Activated CD8-positive, alpha-beta memory T cell treated with anti-CD3 and anti-CD28 coated beads for 4 hours (primary cell): Measurements from ENCODE around the gene MET.
"Not testable (repeated sequence)": the region's sequence is repeated elsewhere in the genome, so short reads cannot be mapped to it uniquely, and the experiment has no call there.

ENCODE experiments used
- DNase-seq, 2 donors: peaks; one replicate each; pipeline ENCODE4 v3.0.0-alpha.2; 2020; ENCODE audit warnings: low read depth in 2 of 2

MET gene

DNA sequence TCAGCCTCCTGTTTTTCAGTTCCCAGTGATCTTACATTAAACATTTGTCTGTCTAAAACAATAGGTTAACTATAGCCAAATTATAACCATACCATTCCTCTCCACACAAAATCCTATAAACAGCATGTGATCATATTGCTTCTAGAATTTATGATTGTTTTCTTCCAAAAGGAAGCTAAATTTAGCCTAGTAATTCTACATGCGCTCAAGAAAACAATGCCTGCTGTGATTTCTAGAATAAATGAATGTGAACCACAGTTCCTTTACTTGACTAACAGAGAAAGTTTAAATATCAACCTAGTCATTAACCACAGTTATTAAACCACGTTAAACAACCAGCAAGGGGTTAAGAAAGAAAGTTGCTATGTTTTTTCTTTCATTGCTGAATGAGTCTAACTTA lies 26.4 kb downstream of the MET start:
- no peak for DNase-seq

DNA sequence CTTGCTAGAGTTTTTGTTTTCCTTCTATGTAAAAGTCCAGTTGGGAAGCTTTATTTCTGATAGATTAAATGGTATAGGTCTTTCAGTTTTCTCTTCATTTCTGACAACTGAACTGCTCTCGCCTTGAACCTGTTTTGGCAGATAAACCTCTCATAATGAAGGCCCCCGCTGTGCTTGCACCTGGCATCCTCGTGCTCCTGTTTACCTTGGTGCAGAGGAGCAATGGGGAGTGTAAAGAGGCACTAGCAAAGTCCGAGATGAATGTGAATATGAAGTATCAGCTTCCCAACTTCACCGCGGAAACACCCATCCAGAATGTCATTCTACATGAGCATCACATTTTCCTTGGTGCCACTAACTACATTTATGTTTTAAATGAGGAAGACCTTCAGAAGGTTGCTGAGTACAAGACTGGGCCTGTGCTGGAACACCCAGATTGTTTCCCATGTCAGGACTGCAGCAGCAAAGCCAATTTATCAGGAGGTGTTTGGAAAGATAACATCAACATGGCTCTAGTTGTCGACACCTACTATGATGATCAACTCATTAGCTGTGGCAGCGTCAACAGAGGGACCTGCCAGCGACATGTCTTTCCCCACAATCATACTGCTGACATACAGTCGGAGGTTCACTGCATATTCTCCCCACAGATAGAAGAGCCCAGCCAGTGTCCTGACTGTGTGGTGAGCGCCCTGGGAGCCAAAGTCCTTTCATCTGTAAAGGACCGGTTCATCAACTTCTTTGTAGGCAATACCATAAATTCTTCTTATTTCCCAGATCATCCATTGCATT lies 27.1 kb downstream of the MET start:
- DNase-seq = no peak

- no peak for DNase-seq
These were observed 27.7 kb downstream of the MET start for GRCh38 chr7:116699722-116700120.

DNA sequence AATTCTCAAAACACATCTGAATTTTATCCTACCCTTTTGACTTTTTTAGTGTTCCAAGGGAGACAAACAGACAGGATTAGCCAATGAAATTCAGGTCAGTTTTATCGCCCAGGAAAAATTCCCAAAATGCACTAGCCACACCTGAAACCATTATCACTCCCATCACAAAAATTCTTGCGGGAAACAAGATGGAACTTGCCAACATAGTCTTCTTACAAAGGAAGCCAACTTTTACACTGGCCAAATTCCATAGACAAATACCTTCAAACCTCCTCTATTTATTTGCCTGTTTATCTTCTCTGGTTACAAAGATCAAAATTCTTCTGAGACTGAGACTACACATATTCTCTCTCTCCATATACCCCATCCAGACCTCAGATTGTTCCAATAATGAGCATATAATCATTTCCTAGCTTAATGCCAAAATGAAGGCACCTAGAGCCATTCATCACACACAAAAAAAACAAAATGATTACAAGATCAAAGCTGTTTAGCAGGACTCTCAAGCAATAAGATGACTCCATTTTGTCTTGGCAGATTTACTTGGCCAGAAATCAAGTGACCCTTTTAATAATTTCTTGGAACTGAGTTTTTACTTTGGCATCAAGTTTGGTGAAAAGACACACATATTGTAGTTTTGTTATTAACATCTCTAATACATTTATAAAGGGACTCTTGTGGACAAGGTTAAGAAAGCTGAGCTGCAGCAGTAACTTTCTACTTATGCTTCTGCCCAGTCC lies 30.2 kb downstream of the MET start:
- no peak for DNase-seq

- no peak for DNase-seq
These were observed 32.7 kb downstream of the MET start for GRCh38 chr7:116704650-116705228.

GRCh38 chr7:116705419-116705818 lies 33.4 kb downstream of the MET start:
- DNase-seq = no peak

GRCh38 chr7:116706668-116707126 lies 34.7 kb downstream of the MET start:
- no peak for DNase-seq

GRCh38 chr7:116707289-116707688 lies 35.3 kb downstream of the MET start:
- no peak for DNase-seq

DNA sequence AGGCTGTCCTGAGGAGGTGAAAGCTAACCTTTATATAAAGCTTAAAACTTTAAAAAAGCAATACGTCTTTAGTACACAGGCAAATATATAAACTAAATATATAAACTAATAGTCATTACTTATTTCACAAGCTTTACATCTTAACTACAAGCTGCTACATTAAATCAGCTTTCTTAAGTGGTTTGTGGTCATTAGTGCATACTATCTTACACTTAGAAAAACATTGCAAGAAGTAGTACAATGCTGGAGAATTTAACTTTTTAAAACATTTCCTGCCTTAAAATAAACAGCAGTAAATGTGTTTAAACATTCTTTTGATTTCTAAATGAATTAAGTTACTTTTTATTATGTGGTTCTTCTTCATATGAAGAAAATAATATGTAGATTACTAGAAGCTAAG lies 36.3 kb downstream of the MET start:
- no peak for DNase-seq

- no peak for DNase-seq
These were observed 36.9 kb downstream of the MET start for GRCh38 chr7:116708861-116709260.

DNA sequence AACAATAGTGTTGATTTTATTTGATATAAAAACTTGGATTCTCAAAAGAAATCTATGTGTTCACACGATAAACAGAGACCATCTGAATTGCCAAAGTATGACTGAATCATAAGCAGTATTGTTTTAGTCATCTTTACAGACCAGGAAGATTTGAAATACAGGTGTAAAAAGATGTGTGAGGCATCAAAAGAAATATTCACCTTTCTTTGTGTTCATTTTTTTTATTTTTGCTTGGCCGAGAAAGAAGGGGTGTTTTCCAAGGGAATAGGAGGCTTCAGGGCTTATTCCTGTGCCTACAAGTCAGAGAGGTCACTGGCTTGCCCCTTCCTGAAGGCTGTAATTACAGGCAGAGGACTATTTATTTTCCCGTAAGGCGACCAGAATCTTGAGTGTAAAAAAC lies 37.3 kb downstream of the MET start:
- DNase-seq = no peak

DNA sequence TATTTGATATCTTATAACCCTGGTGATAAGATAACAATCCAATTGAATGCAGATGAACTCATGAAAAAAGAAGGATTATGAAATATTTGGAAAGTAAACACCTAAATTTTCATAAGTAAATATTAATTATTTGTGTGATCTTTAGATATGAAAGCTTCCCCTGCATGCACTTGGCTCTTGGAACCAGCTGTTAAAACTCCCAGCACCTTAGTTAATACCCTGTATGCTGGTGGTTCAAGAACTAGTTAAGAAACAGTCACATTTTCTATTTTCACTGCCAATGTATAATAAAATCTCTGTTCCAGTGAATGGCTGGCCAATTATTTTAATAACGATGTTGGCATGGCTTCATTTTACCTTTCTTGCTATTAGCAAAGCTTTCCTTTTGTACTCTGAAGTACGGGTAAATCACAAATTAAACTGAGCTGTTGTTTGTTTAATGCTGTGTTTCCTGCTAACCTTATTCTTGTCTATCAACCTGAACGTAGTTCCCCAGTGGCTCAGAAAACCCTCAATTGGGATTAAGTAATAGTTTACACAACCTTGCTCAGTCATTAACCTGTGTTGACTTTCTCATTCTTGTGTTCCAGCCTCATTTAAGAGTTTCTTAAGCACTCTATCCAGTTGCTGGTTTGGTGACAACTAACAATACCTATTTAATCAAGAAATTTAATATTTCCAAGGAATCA lies 38.9 kb downstream of the MET start:
- DNase-seq = no peak

DNA sequence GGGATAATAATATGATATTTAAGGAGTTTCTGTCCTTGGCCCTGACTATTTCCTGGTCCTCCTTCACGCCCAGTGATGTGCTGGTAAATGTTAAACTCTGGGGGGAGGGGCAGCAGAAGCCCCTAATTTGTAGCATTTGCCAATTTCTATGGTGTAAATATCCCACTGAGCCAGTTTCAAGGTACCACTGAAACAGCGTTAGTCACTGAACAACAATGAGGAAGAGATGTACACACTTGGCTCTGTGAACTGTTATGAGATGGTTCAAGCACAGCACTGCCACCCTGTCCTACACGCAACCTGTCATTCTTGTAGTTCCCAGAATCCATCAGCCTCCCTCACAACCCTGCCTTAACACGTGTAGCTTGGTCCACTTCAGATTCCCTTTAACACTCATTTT lies 39.8 kb downstream of the MET start:
- no peak for DNase-seq

- DNase-seq = no peak
These were observed 41.5 kb downstream of the MET start for GRCh38 chr7:116713500-116713899.

- DNase-seq = no peak
These were observed 41.9 kb downstream of the MET start for GRCh38 chr7:116713918-116714317.

GRCh38 chr7:116715077-116715476 lies 43.1 kb downstream of the MET start:
- no peak for DNase-seq

- no peak for DNase-seq
These were observed 45.1 kb downstream of the MET start for GRCh38 chr7:116717137-116717536.

DNA sequence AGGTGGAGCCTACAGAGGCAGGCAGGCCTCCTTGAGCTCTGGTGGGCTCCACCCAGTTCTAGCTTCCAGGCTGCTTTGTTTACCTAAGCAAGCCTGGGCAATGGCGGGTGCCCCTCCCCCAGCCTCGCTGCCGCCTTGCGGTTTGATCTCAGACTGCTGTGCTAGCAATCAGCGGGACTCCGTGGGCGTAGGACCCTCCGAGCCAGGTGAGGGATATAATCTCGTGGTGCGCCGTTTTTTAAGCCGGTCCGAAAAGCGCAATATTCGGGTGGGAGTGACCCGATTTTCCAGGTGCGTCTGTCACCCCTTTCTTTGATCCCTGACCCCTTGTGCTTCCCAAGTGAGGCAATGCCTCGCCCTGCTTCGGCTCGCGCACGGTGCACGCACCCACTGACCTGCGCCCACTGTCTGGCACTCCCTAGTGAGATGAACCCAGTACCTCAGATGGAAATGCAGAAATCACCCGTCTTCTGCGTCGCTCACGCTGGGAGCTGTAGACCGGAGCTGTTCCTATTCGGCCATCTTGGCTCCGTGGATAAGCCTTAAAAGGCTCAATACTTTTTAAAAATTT lies 52.0 kb downstream of the MET start:
- not testable (repeated sequence) for DNase-seq

DNA sequence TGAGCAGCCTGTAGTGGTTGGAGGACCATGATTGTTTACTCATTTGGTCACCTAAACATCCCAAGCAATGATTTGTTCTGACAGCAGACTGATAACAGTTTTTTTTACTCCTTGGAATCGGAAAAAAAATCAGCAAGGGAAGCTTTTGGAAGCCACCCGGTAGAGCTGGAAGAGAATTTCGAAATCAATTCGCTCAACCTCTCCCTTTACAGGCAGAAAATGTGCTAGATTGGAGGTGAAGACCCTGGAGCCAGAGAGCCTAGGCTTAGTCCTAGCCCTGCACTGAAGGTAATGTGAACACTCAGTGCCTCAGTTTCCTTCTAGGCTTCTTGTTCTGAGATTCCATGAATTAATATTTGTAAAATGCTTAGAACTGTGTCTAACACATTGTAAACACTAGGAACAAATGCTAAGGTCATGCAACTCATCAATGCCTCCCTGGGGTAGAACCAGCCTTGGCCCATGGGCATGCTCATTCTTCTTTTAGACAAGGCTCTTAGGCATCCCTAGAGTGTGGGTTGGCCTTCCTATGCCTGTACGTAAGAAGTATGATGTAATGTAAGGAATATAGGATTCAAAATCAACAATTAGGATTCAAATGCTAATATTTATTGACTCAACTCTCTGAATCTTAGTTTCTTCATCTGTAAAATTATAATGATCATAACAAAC lies 52.7 kb downstream of the MET start:
- DNase-seq = no peak

DNA sequence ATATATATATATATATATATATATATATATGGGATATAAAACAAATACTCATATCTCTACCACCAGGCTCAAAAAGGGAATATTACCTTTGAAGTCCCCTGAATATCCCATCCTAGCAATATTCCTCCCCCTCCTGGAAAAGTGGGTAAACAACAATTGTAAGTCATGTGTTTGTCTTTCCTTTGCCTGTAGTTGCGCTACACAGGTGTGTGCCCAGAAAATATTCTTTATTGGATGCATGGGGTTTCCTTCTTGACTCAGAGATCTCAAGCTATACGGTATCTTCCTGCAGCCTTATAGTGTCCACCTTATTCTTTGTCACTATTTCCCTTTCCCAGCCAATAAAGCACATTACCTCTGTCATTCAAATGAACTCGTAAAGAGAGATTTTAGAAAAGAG lies 54.2 kb downstream of the MET start:
- DNase-seq = no peak

DNA sequence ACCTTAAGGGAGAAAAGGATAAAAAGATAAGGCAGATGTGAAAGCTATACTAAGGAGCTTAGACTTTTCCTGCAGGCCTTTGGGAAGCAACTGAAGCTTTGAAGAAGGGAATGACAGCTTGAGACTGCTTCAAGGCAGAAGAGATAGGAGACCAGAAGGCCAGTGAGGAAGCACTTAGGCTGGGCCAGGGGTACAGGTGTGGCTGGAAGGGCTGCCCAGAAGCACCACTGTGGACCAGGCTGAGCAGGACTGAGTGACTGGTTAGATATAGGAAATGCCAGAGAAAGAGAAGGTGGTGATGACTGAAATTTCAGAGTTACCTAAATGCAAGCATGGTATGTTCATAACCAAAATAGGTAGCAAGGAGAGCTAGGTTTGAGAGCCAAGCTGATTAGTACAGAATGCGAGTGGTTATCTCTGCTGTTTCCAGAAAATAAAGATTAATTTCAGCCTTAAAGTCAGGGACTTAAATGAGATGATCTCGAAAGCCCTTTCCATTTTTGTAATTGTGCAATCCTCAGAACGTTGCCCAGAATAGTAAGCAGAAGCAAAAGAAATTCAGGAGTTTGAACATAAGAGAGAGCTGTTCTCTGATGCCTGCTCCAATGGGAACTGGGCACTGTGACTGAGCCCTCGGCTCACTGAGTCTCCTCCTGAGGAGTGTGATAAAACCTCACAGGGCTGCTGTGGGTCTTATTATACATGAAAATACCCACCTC lies 54.9 kb downstream of the MET start:
- DNase-seq = no peak
